Caco-2 (cell line): ENCODE data around the gene ROBO4. TPM values are rescaled to one million over a fixed set of nuclear protein-coding genes. Genes with fewer than 3 reads are reported as not detected.

Source experiments
- BruUV-seq: library from RNA; stranded (reverse); fragments of 400-500 nt; replicated peaks from 2 replicates; lab custom pipeline; 2021; lab: Mats Ljungman, UMichigan
- CTCF ChIA-PET: fragments of 300-600 bp; sonication (Branson Sonifier 250); formaldehyde crosslinking; loops from one replicate; lab custom pipeline; 2022; ENCODE audit warnings: antibody characterized with exemption; lab: Charles Lee
- POLR2A ChIA-PET: fragments of 300-600 bp; sonication (Branson Sonifier 250); formaldehyde crosslinking; loops from one replicate; lab custom pipeline; 2022; ENCODE audit warnings: antibody characterized with exemption; lab: Charles Lee
- DNase-seq, 2 experiments: peaks; one replicate each; pipeline versions ENCODE4 v3.0.0 to v3.0.0-alpha.2; 2020 to 2022
- H3K27me3 ChIP-seq: replicated peaks from 2 replicates; pipeline ENCODE4 v1.6.0; 2011; ENCODE audit warnings: low read length; ENCODE audit not compliant: control insufficient read depth, insufficient read depth
- H3K36me3 ChIP-seq: 2 replicates; pipeline ENCODE4 v1.5.1; 2011; ENCODE audit warnings: low read length; ENCODE audit not compliant: control insufficient read depth, insufficient read depth
- H3K4me1 ChIP-seq: fragments of 250-450 bp; sonication (Bioruptor Pico); 2 replicates; pipeline ENCODE4 v1.5.1; 2020; ENCODE audit warnings: mild to moderate bottlenecking
- H3K4me3 ChIP-seq: 2 replicates; pipeline ENCODE4 v1.5.1; 2011; ENCODE audit warnings: low read depth, mild to moderate bottlenecking, control low read depth, low read length
- H3K9me3 ChIP-seq: fragments of 250-450 bp; sonication (Bioruptor Pico); 2 replicates; pipeline ENCODE4 v1.5.1; 2020; ENCODE audit warnings: mild to moderate bottlenecking, moderate library complexity
- H3K27ac Mint-ChIP-seq: one replicate; pipeline ENCODE4 v1.8.0; 2022; ENCODE audit warnings: mixed read lengths; ENCODE audit not compliant: unreplicated experiment
- H3K27me3 Mint-ChIP-seq: one replicate; pipeline ENCODE4 v1.8.0; 2022; ENCODE audit warnings: mixed read lengths; ENCODE audit not compliant: insufficient read depth, unreplicated experiment
- H3K36me3 Mint-ChIP-seq: one replicate; pipeline ENCODE4 v1.8.0; 2022; ENCODE audit warnings: mild to moderate bottlenecking, mixed read lengths; ENCODE audit not compliant: insufficient read depth, unreplicated experiment
- H3K4me1 Mint-ChIP-seq: one replicate; pipeline ENCODE4 v1.8.0; 2022; ENCODE audit warnings: low read depth, mixed read lengths; ENCODE audit not compliant: unreplicated experiment
- H3K4me3 Mint-ChIP-seq: one replicate; pipeline ENCODE4 v1.8.0; 2022; ENCODE audit warnings: mild to moderate bottlenecking, moderate library complexity, mixed read lengths; ENCODE audit not compliant: unreplicated experiment
- H3K9me3 Mint-ChIP-seq: one replicate; pipeline ENCODE4 v1.8.0; 2022; ENCODE audit warnings: mixed read lengths; ENCODE audit not compliant: unreplicated experiment
- intact Hi-C: fragments of 100-400 bp; cut with micrococcal nuclease; formaldehyde crosslinking; loops from one replicate; pipeline ENCODE4 v1.10.0; 2022; ENCODE audit not compliant: unreplicated experiment
- total RNA-seq: library from RNA; stranded (reverse); gene quantifications from 2 replicates; pipeline ENCODE4 v1.2.3, GENCODE V29; 2022
- TF ChIP-seq, protein P1 (sequence below), 2 experiments: fragments of 200-600 bp in 1 of 2; IDR thresholded peaks; 1 replicate in 1 of 2; 2 replicates in 1 of 2; pipeline versions ENCODE4 v1.5.1 to v1.8.0; 2011 to 2022; ENCODE audit warnings: antibody characterized with exemption in 1 of 2, control low read depth in 1 of 2, inconsistent platforms in 1 of 2, low read depth in 1 of 2, low read length in 1 of 2, mild to moderate bottlenecking in 1 of 2, moderate library complexity in 1 of 2; ENCODE audit not compliant: insufficient read depth in 1 of 2, severe bottlenecking in 1 of 2, unreplicated experiment in 1 of 2

ROBO4 gene
- total RNA-seq, 1 experiment from 2014 or later = not detected

- Histone ChIP-seq H3K9me3 (no peaks in the 10 kb centered on the region), H3K36me3 (no peaks in the 10 kb centered on the region), H3K27me3 (no peaks in the 10 kb centered on the region), H3K4me1 (peaks cover 13% of the 10 kb centered on the region), H3K4me3 (no peak overlapping the region)
- CTCF ChIA-PET = interaction anchor here (1.3 kb wide), 1 partner anchor 62 kb away, joined by 3 read pairs; no protein-coding TSS in a partner anchor
- POLR2A ChIA-PET = no interaction called here
- Mint-ChIP-seq H3K4me3 (no peak overlapping the region), H3K36me3 (no peaks in the 10 kb centered on the region), H3K27me3 (peaks cover 2% of the 10 kb centered on the region), H3K27ac (no peak overlapping the region), H3K4me1 (no peaks in the 10 kb centered on the region), H3K9me3 (no peaks in the 10 kb centered on the region)
- DNase-seq = no peak
- BruUV-seq = no TSS peak
- TF ChIP-seq, protein P1, sequence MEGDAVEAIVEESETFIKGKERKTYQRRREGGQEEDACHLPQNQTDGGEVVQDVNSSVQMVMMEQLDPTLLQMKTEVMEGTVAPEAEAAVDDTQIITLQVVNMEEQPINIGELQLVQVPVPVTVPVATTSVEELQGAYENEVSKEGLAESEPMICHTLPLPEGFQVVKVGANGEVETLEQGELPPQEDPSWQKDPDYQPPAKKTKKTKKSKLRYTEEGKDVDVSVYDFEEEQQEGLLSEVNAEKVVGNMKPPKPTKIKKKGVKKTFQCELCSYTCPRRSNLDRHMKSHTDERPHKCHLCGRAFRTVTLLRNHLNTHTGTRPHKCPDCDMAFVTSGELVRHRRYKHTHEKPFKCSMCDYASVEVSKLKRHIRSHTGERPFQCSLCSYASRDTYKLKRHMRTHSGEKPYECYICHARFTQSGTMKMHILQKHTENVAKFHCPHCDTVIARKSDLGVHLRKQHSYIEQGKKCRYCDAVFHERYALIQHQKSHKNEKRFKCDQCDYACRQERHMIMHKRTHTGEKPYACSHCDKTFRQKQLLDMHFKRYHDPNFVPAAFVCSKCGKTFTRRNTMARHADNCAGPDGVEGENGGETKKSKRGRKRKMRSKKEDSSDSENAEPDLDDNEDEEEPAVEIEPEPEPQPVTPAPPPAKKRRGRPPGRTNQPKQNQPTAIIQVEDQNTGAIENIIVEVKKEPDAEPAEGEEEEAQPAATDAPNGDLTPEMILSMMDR (IDR thresholded peaks at IDR 0.05; ENCODE audit: insufficient read depth in 1 of 2, low read depth in 1 of 2, low read length in 1 of 2, severe bottlenecking in 1 of 2, unreplicated experiment in 1 of 2) = no peak
- intact Hi-C loops = no loop called here
Observed at GRCh38 chr11:124938206-124938765, 40.6 kb upstream of the ROBO4 start.

- no peaks in the 10 kb centered on the region for H3K9me3 ChIP-seq
- H3K36me3 ChIP-seq = no peaks in the 10 kb centered on the region
- POLR2A ChIA-PET = no interaction called here
- no peaks in the 10 kb centered on the region for H3K27me3 ChIP-seq
- no peaks in the 10 kb centered on the region for H3K9me3 Mint-ChIP-seq
- BruUV-seq = no TSS peak
- H3K27me3 Mint-ChIP-seq = peaks cover 2% of the 10 kb centered on the region
- H3K27ac Mint-ChIP-seq = no peak overlapping the region
- no peaks in the 10 kb centered on the region for H3K4me1 Mint-ChIP-seq
- no peak overlapping the region for H3K4me3 Mint-ChIP-seq
- peaks cover 13% of the 10 kb centered on the region for H3K4me1 ChIP-seq
- no peaks in the 10 kb centered on the region for H3K36me3 Mint-ChIP-seq
- H3K4me3 ChIP-seq = no peak overlapping the region
- TF ChIP-seq, protein P1 (IDR thresholded peaks at IDR 0.05; ENCODE audit: insufficient read depth in 1 of 2, low read depth in 1 of 2, low read length in 1 of 2, severe bottlenecking in 1 of 2, unreplicated experiment in 1 of 2) = no peak
- CTCF ChIA-PET = interaction anchor here (1.3 kb wide), 1 partner anchor 61 kb away, joined by 3 read pairs; no protein-coding TSS in a partner anchor
- DNase-seq = no peak
- intact Hi-C loops = no loop called here
Observed at GRCh38 chr11:124937336-124937935, 39.8 kb upstream of the ROBO4 start.

DNA sequence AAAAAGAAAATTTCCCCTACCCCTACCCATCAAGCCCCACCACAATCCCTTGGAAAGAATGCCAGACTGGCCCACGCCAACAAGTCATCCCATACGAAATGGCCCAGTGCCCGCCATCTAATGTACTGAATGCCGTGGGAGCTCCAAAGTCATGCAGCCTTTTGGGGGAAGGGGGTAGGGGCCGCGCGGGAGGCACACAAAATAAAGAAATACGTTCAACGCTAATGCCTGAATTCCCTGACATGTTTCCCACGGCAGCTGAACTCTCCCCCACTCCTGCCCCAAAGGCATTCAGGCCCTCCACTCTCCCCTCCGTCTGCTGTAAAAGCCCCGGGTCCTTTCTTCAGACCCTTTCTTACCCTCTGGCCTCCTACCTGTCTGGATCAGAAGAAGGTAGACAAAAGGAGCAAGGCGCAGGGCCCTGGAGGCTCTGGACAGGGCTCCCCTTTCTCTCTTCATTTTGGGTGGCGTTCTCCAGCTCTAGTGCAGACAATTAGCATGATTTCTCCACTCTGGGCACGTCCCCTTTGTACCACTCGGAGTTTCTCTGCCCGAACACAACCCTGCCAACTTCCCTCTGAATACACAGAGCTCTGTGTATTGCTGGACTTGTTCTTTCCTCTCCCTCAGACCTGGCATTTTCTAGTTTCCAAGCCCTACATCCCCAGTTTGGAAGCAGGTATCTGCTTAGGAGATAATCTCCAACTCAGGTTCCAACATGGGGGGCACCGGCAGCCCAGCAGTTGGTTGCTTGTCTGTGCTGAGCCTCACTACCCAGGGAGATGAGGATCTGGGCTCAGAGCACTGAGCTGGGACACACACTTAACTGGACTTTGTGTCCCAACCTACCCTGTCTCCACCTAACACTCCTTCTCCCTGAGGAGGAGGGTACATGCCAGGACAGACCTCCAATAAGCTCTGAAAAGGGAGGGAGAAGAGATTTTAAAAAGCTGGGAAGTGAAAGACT lies 38.2 kb upstream of the ROBO4 start, which contains the start of gene HEPACAM:
TSS of gene HEPACAM (minus strand) at position 500 of the 967 bp plus-strand sequence. CDS start at position 459, 41 bp downstream.
- Mint-ChIP-seq H3K9me3 (no peaks in the 10 kb centered on the region), H3K4me3 (no peak within 1 kb of the TSS), H3K4me1 (no peaks in the 10 kb centered on the region), H3K27me3 (peaks cover 2% of the 10 kb centered on the region), H3K27ac (no peak within 1 kb of the TSS), H3K36me3 (no peaks in the 10 kb centered on the region)
- TF ChIP-seq, protein P1 (IDR thresholded peaks at IDR 0.05; ENCODE audit: insufficient read depth in 1 of 2, low read depth in 1 of 2, low read length in 1 of 2, severe bottlenecking in 1 of 2, unreplicated experiment in 1 of 2) = no peak
- DNase-seq = no peak
- CTCF ChIA-PET = interaction anchor here (0.6 to 1.6 kb wide), 5 partner anchors 37 to 155 kb away, joined by 3 to 14 read pairs (median 4); no protein-coding TSS in a partner anchor
- BruUV-seq = no TSS peak
- intact Hi-C loops = no loop called here
- POLR2A ChIA-PET = no interaction called here
- H3K4me1 ChIP-seq = peaks cover 13% of the 10 kb centered on the region
- H3K36me3 ChIP-seq = no peaks in the 10 kb centered on the region
- H3K4me3 ChIP-seq = no peak within 1 kb of the TSS
- H3K9me3 ChIP-seq = no peaks in the 10 kb centered on the region
- no peaks in the 10 kb centered on the region for H3K27me3 ChIP-seq
